Uterine smooth muscle cell (primary cell): Measurements from ENCODE around the gene PSMC5. TPM values are rescaled to one million over a fixed set of nuclear protein-coding genes. Genes with fewer than 3 reads are reported as not detected.

Experiments used
- total RNA-seq: library from RNA; depleted of rRNA; stranded (reverse); fragments of >200 nt; gene quantifications from 2 replicates; pipeline ENCODE4 v1.2.3, GENCODE V29; 2014

PSMC5 gene
- total RNA-seq: 54.9 and 99.6 TPM in 2 replicates

GRCh38 chr17:63827002-63827800 is at the start of gene PSMC5, which contains the start of gene FTSJ3:
Gene PSMC5 (plus strand): TSS chr17:63827431. CDS start chr17:63827491, 60 bp downstream.
Gene FTSJ3 (minus strand): TSS chr17:63827663. CDS start chr17:63826902, 761 bp downstream.

GRCh38 chr17:63842540-63843386 is 15.5 kb downstream of the PSMC5 start, which contains the start of gene SMARCD2:
Gene SMARCD2 (minus strand): TSS chr17:63842685. CDS start chr17:63842674, 11 bp downstream.

GRCh38 chr17:63873577-63873976 is 46.3 kb downstream of the PSMC5 start, which contains the start of gene CSH2:
Gene CSH2 (minus strand): TSS chr17:63873677. CDS start chr17:63873614, 63 bp downstream.

Other genes with a start within 250 kb of the PSMC5 start
- gene TACO1, start 226.5 kb upstream of the PSMC5 start, total RNA-seq: 18.0 and 23.0 TPM in 2 replicates
- 32.1 and 36.3 TPM in 2 replicates for gene MAP3K3, start 205.0 kb upstream of the PSMC5 start, total RNA-seq
- 2.5 and 2.8 TPM in 2 replicates for gene LIMD2, start 127.3 kb upstream of the PSMC5 start, total RNA-seq
- 18.8 and 22.4 TPM in 2 replicates for gene STRADA, start 85.6 kb upstream of the PSMC5 start, total RNA-seq
- gene CCDC47, start 53.8 kb upstream of the PSMC5 start, total RNA-seq: 88.6 and 100 TPM in 2 replicates
- gene DDX42, start 53.3 kb upstream of the PSMC5 start, total RNA-seq: 75.2 and 78.4 TPM in 2 replicates
- gene FTSJ3, start 232 bp downstream of the PSMC5 start, total RNA-seq: 63.1 and 73.0 TPM in 2 replicates
- 78.2 and 108 TPM in 2 replicates for gene SMARCD2, start 15.3 kb downstream of the PSMC5 start, total RNA-seq
- gene CSH2, start 46.2 kb downstream of the PSMC5 start, total RNA-seq: under 0.01 TPM in 1 of 2 replicates, not detected in the other
- not detected in 2 replicates for gene GH2, start 54.5 kb downstream of the PSMC5 start, total RNA-seq
- not detected in 2 replicates for gene CSH1, start 69.1 kb downstream of the PSMC5 start, total RNA-seq
- not detected in 2 replicates for gene CSHL1, start 83.8 kb downstream of the PSMC5 start, total RNA-seq
- gene GH1, start 91.4 kb downstream of the PSMC5 start, total RNA-seq: not detected in 2 replicates
- gene CD79B, start 104.9 kb downstream of the PSMC5 start, total RNA-seq: 0.12 TPM in 1 of 2 replicates, not detected in the other
- gene SCN4A, start 145.5 kb downstream of the PSMC5 start, total RNA-seq: under 0.01 TPM in 2 replicates
- 0.11 and 0.25 TPM in 2 replicates for gene PRR29, start 170.9 kb downstream of the PSMC5 start, total RNA-seq
- 1.2 and 3.4 TPM in 2 replicates for gene ICAM2, start 193.2 kb downstream of the PSMC5 start, total RNA-seq